DMS153 treated with DMSO at 0.1 percent for 48 hours (cell line): ENCODE data around the gene TIAM2.

Source experiments
- DNase-seq: peaks from one replicate; lab custom pipeline; 2025; ENCODE audit not compliant: unreplicated experiment; lab: John Stamatoyannopoulos, UW

TIAM2 gene

GRCh38 chr6:155023717-155024116 lies 28.6 kb downstream of the TIAM2 start:
- DNase-seq: no peak

GRCh38 chr6:155024391-155025027 lies 29.4 kb downstream of the TIAM2 start:
- DNase-seq: no peak

GRCh38 chr6:155026022-155026705 lies 31.0 kb downstream of the TIAM2 start:
- DNase-seq: no peak

GRCh38 chr6:155026706-155027045 lies 31.6 kb downstream of the TIAM2 start:
- DNase-seq: no peak

- no peak for DNase-seq
Observed at GRCh38 chr6:155030148-155030720, 35.1 kb downstream of the TIAM2 start.

- no peak for DNase-seq
Observed at GRCh38 chr6:155031091-155031490, 36.0 kb downstream of the TIAM2 start.

- no peak for DNase-seq
Observed at GRCh38 chr6:155033021-155033791, 38.1 kb downstream of the TIAM2 start.

GRCh38 chr6:155036907-155037306 lies 41.8 kb downstream of the TIAM2 start:
- DNase-seq: no peak

- no peak for DNase-seq
Observed at GRCh38 chr6:155038104-155038503, 43.0 kb downstream of the TIAM2 start.

GRCh38 chr6:155038527-155038926 lies 43.4 kb downstream of the TIAM2 start:
- no peak for DNase-seq

- no peak for DNase-seq
Observed at GRCh38 chr6:155039618-155040017, 44.5 kb downstream of the TIAM2 start.

- DNase-seq: no peak
Observed at GRCh38 chr6:155040154-155040553, 45.0 kb downstream of the TIAM2 start.

- no peak for DNase-seq
Observed at GRCh38 chr6:155040901-155041650, 46.0 kb downstream of the TIAM2 start.

- DNase-seq: no peak
Observed at GRCh38 chr6:155041741-155042279, 46.7 kb downstream of the TIAM2 start.

- no peak for DNase-seq
Observed at GRCh38 chr6:155042983-155043382, 47.9 kb downstream of the TIAM2 start.

- no peak for DNase-seq
Observed at GRCh38 chr6:155045561-155046404, 50.7 kb downstream of the TIAM2 start.

GRCh38 chr6:155047523-155047922 lies 52.4 kb downstream of the TIAM2 start:
- DNase-seq: no peak

GRCh38 chr6:155050311-155050710 lies 55.2 kb downstream of the TIAM2 start:
- DNase-seq: no peak

GRCh38 chr6:155054491-155055250 lies 59.6 kb downstream of the TIAM2 start:
- DNase-seq: no peak
